GM12875 (cell line): ENCODE data around the gene TREX2.

ENCODE experiments used
- H3K4me3 ChIP-seq: one replicate; pipeline ENCODE4 v1.5.1; 2011; ENCODE audit warnings: low read depth, low read length, control low read depth
- TF ChIP-seq, protein P1 (sequence below): IDR thresholded peaks from 2 replicates; pipeline ENCODE4 v1.5.1; 2011; ENCODE audit warnings: low read depth, mild to moderate bottlenecking, control low read depth, inconsistent platforms, low read length, moderate library complexity, borderline replicate concordance; ENCODE audit not compliant: insufficient read depth

The TREX2 gene

DNA sequence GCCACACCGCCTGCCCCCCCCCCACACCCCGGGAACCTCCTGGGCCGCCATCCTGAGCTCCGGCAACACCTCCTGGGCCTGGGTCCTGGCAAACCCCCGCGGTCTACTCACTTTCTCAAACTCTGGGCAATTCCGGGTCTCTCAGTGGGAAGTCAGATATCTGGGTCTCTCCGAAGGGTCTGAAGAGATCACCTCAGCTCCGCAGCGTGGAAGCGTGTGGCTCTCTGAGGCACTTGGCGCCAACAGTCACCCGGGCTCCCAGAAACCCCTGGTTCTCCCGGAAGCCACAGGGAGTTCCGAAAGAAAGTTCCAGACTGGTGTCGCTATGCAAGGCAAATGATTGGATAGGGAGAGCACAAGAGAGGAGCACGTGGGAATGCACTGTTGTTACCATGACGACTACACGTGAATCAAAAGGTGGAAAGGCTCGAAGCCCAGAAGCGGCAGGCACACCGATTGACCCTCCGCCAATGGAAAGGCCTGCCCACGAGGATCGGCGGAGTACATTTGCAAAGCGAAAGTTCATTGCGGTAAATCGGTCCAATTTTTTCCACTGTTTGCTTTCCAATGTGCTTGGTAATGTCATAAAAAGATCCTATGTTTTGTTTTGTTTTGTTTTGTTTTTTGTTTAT lies 44.6 kb downstream of the TREX2 start, which contains the start of gene PNMA6E:
TSS of gene PNMA6E (minus strand) at position 218 of the 632 bp plus-strand sequence. CDS start 2,501 bp downstream, outside the sequence.
- no peak within 1 kb of the TSS for H3K4me3 ChIP-seq
- TF ChIP-seq, protein P1, sequence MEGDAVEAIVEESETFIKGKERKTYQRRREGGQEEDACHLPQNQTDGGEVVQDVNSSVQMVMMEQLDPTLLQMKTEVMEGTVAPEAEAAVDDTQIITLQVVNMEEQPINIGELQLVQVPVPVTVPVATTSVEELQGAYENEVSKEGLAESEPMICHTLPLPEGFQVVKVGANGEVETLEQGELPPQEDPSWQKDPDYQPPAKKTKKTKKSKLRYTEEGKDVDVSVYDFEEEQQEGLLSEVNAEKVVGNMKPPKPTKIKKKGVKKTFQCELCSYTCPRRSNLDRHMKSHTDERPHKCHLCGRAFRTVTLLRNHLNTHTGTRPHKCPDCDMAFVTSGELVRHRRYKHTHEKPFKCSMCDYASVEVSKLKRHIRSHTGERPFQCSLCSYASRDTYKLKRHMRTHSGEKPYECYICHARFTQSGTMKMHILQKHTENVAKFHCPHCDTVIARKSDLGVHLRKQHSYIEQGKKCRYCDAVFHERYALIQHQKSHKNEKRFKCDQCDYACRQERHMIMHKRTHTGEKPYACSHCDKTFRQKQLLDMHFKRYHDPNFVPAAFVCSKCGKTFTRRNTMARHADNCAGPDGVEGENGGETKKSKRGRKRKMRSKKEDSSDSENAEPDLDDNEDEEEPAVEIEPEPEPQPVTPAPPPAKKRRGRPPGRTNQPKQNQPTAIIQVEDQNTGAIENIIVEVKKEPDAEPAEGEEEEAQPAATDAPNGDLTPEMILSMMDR = no peak

DNA sequence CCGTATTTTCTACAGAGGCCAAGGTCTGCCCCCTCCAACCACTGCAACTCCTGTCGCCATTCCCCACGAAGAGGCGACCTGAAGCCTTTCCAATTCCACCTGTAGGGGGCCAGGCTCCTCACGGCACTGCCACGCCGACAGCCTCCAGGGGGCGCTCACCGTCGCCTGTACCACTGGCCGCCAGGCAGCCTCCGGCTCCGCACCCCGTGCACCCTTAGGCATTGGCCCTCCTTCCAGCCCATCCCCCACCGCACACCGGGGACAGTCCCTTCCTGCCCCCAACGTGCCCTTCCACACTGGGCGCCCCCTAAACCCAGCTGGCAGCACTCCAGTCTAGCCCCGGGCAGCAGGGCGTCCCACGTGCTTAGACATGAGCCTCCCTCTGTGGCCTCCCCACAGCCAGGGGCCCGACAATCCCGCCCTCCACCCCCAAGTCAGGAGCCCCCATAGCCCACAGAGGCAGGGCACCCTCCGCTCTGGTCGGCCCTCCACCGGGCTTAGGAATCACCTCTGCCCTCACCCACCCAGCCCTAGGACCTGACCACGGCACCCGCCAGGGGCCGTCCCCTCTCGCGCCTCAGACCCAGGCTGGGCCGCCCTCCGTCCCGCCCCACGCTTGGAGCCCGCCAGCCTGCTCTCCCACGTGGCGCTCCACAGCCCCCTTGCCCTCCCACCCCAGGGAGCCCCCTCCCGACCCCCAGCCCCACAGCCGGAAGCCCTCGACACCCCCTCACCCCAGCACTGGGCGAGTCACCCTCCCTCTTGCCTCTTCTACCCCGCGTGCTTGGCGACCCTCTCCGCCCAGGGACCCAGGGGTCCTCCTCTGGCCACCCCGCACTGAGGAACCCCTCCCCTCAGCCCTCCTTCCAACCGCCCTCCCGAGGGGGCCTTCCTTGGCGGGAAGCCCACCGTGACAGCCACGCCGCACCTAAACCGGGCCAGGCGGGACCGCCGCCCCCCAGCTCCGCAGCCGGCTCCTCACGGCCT lies 45.4 kb downstream of the TREX2 start:
- TF ChIP-seq, protein P1 = peak; percentile 96
- no peak overlapping the region for H3K4me3 ChIP-seq

DNA sequence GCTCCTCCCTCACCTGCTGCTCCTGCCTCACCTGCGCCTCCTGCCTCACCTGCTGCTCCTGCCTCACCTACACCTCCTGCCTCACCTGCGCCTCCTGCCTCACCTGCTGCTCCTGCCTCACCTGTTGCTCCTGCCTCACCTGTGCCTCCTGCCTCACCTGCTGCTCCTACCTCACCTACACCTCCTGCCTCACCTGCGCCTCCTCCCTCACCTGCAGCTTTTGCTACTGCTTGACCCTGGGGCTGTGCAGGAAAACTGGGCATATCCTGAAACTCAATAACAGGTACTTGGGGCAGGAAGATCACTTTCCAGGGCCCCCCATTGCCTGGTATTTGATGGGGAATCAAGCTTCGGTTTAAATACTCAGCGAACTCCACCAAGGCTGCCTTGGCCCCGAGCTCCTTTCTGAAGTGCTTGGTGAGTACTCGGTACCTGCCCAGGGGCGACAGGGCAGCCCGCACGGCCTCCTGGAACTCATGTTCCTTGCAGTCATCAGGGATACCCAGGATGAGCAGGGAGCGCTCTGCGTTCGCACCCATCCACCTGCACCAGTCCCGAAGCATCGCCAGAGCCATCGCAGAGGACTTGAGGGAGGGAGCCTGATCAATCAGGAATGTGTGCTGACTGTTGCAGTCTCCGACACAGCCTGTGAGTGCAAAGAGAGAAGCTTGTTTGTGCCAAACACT lies 47.4 kb downstream of the TREX2 start:
- H3K4me3 ChIP-seq = no peak overlapping the region
- TF ChIP-seq, protein P1 = no peak

DNA sequence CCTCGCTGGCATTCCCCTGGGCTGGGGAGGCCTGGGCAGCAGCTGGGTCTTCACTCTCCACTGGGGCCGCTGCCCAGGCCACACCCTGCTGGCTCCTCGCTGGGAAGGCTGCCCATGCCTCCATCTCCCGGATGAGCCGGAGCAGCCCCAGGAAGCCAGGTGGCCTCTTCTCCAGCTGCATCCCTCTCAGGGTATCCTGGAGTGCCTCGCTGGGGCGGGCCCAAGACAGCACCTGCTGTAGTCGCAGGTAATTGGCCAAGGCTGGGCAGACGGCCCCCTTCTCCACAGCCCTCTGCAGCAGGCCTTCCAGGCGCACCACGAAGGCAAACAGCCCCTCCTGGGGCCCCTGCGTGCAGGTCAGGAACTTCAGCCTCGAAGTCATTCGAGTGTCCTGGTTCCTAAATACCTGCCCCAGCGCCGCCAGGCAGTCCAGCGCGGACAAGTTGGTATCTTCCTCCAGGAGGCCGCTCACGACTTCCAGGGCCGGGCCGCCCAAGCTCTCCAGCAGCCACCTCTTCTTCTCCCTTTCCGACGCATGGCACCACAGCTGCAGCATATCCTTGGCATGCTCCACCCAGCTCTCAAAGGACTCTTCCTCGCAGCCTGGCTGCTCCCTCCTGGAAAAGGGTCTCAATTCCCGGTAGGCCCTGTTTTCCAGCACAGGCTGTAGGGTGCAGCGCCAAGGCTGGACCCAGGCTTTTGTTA lies 48.4 kb downstream of the TREX2 start:
- TF ChIP-seq, protein P1 = no peak
- H3K4me3 ChIP-seq = no peak overlapping the region

DNA sequence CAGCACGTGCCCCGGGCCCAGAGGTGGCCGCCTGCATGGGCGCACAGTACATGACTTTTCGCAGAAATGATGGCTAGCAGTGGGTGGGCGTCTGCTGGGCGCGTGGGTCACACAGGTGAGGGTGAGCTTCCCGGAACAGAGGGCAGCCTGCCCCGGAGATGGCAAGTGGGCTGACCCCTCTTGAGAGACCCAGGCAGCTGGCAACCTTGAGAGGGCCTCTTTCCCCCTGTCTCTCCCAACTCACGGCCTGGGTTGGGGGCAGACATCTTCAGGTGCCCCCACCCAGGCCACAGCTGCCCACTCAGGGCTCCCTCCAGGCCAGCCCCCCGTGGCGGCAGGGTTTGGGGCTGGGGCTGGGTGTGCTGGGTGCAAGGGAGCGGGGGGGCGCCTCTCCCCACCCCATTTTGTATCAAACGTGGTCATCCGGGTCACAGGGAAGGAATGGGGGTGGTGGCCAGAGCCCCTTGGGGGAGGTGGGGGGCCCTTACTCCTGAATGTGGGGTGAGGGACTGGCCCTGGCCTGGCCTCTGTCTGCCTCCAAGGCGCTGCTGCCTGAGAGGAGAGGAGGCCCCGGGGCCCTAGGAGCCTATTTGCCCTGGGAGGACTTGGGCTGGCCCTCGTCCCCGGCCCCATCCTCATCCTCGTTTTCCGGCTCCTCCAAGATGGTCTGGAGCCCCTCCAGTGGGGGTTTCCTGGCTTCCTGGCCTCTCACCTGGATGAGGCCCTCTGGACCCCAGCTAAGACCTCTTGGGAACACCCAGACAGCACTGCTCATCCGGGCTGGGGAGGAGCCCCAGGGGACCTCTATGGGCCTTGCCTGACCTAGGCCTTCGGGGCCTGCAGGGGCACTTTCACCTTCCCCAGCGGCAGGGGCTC lies 49.3 kb downstream of the TREX2 start:
- TF ChIP-seq, protein P1 = no peak
- no peak overlapping the region for H3K4me3 ChIP-seq
